HUES6 (cell line): ENCODE results near the gene KCNMB1.

Source experiments
- H3K27ac ChIP-seq: 2 replicates; pipeline ENCODE4 v1.7.0; 2013; ENCODE audit warnings: low read depth, mild to moderate bottlenecking, low read length, inconsistent platforms
- H3K27me3 ChIP-seq: 2 replicates; pipeline ENCODE4 v1.6.1; 2013; ENCODE audit warnings: low read length; ENCODE audit not compliant: control insufficient read depth, insufficient read depth
- H3K36me3 ChIP-seq: 2 replicates; pipeline ENCODE4 v1.6.1; 2013; ENCODE audit warnings: low read length; ENCODE audit not compliant: control insufficient read depth, insufficient read depth
- H3K4me1 ChIP-seq: 2 replicates; pipeline ENCODE4 v1.6.1; 2013; ENCODE audit warnings: low read length; ENCODE audit not compliant: control insufficient read depth, insufficient read depth
- H3K4me3 ChIP-seq: 2 replicates; pipeline ENCODE4 v1.5.1; 2013; ENCODE audit warnings: low read depth, low read length
- H3K9ac ChIP-seq: one replicate; pipeline ENCODE4 v1.6.1; 2013; ENCODE audit warnings: mild to moderate bottlenecking, low read length
- H3K9me3 ChIP-seq: 2 replicates; pipeline ENCODE4 v1.6.1; 2013; ENCODE audit warnings: low read depth, low read length; ENCODE audit not compliant: control insufficient read depth, insufficient read depth

KCNMB1 gene

DNA sequence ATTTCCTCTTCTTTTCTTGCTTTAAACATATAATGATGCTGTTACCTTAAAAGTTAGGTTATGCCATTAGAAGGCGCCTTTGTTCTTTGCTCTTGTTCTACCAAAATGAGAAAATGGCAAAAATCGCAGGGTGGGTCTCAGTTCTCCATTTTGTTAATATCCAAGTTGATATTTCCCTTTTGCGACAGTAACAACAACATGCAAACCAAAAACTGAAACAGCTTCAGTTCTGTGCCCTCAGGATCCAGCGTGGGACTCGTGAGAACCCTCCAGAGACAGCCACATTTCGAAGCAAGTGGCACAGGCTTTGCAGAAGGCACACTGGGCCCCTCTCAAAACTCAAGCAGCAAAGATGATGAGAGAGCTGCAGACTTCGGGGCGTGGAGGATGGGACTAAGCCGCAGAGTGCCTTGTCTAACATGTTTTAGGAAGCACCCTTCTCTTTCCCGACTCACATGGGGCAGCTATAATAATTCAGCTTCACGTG is 58.6 kb downstream of the KCNMB1 start:
- peaks cover 56% of the 10 kb centered on the region for H3K4me1 ChIP-seq
- H3K27ac ChIP-seq: no peak overlapping the region
- H3K4me3 ChIP-seq: no peak overlapping the region

DNA sequence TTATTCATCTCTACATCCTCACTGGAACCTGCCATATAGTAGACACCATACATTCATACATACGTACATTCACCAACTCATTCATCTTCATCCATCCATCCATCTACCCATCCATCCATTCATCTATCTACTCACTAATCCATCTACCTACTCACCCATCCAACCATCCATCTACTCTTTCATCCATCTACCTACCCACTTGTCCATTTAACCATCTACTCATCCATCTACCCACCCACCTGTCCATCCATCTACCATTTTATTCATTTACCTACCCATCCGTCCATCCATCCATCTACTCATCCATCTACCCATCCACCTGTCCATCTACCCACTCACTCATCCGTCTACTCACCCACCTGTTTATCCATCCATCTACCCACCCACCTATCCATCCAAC is 59.6 kb downstream of the KCNMB1 start:
- H3K9ac ChIP-seq: no peak overlapping the region
- no peaks in the 10 kb centered on the region for H3K27me3 ChIP-seq
- no peaks in the 10 kb centered on the region for H3K9me3 ChIP-seq
- no peaks in the 10 kb centered on the region for H3K36me3 ChIP-seq
- H3K27ac ChIP-seq: no peak overlapping the region
- H3K4me3 ChIP-seq: no peak overlapping the region
- peaks cover 54% of the 10 kb centered on the region for H3K4me1 ChIP-seq

More for the DNA sequence above, 58.6 kb downstream of the KCNMB1 start:
- H3K9ac ChIP-seq: no peak overlapping the region
- H3K27me3 ChIP-seq: no peaks in the 10 kb centered on the region
- H3K36me3 ChIP-seq: no peaks in the 10 kb centered on the region
- no peaks in the 10 kb centered on the region for H3K9me3 ChIP-seq

DNA sequence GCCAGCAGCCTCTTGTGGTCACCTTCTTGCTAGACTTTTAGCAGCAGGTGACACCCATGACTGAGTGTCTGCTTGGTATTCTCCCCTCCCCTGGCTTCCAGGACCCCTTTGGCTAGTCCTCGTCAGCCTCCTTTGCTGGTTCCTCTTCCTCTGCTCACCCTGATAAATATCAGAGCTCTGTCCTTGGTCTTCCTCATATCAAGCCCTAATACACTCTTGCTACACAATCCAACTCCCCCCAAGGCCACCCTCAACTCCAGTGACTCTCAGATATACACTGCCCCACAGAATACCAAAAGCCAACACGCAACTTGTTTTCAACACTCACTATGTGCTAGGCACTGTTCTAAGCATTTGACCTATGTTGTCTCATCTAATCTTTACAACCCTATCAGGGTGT is 61.3 kb downstream of the KCNMB1 start:
- Histone ChIP-seq H3K4me3 (no peak overlapping the region), H3K36me3 (no peaks in the 10 kb centered on the region), H3K9ac (no peak overlapping the region), H3K9me3 (no peaks in the 10 kb centered on the region), H3K27me3 (no peaks in the 10 kb centered on the region), H3K27ac (no peak overlapping the region), H3K4me1 (peaks cover 37% of the 10 kb centered on the region)

DNA sequence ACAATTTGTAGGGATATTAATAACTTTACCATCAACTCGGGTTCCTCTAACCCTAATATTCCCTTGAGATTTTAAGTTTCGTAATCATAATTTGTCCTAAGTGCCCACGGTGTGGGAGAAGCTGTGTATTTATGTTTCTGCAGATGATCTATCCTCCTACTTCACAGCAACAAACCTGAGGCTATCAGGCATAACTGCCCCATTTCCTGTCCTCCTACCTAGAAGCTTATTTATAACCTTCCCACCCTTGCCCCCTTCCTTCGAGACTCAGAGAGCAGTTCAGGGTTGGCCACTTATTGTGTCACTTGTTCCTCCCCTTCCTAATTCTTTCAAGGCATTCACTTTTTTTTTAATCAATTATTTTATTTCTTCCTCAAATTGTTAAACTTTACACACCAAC is 62.0 kb downstream of the KCNMB1 start:
- Histone ChIP-seq H3K9me3 (no peaks in the 10 kb centered on the region), H3K36me3 (no peaks in the 10 kb centered on the region), H3K4me1 (peaks cover 30% of the 10 kb centered on the region), H3K4me3 (no peak overlapping the region), H3K27ac (no peak overlapping the region), H3K9ac (no peak overlapping the region), H3K27me3 (no peaks in the 10 kb centered on the region)
